ENCODE results near the gene NMNAT1. TPM values are rescaled to one million over a fixed set of nuclear protein-coding genes. Genes with fewer than 3 reads are reported as not detected.
A peak's percentile ranks its signal among the peaks of the same experiment; 100 is the strongest.

NMNAT1 gene
- total RNA-seq, 1 donor: 10.5 TPM

GRCh38 chr1:9905010-9905409 is 38.3 kb upstream of the NMNAT1 start:
- Histone ChIP-seq H2AFZ (ENCODE audit: low read length) (no peak overlapping the region), H3K4me3 (ENCODE audit: insufficient read depth, low read length) (no peak overlapping the region), H4K20me1 (ENCODE audit: insufficient read depth, low read length) (peaks cover 26% of the 10 kb centered on the region), H3K4me1 (ENCODE audit: insufficient read depth, low read length) (peaks cover 22% of the 10 kb centered on the region), H3K27me3 (ENCODE audit: insufficient read depth, low read length) (no peaks in the 10 kb centered on the region), H3K27ac (ENCODE audit: low read depth, low read length) (peak overlapping the region; percentile 25), H3K79me2 (ENCODE audit: insufficient read depth, low read length) (peaks cover 11% of the 10 kb centered on the region), H3K9me3 (ENCODE audit: low read depth, low read length) (no peaks in the 10 kb centered on the region), H3K36me3 (ENCODE audit: insufficient read depth, low read length) (no peaks in the 10 kb centered on the region), H3K4me2 (ENCODE audit: insufficient read depth, low read length) (peak overlapping the region; percentile 16)
- no peak for DNase-seq (ENCODE audit: insufficient read length, low spot score, missing footprints)
- TF ChIP-seq CTCF (IDR thresholded peaks at IDR 0.05; ENCODE audit: extremely low read depth, low read depth, low read length): no peak

- H3K27ac ChIP-seq (ENCODE audit: low read depth, low read length): no peak overlapping the region
- H4K20me1 ChIP-seq (ENCODE audit: insufficient read depth, low read length): peaks cover 26% of the 10 kb centered on the region
- no peak overlapping the region for H3K4me2 ChIP-seq (ENCODE audit: insufficient read depth, low read length)
- H3K4me3 ChIP-seq (ENCODE audit: insufficient read depth, low read length): no peak overlapping the region
- H3K27me3 ChIP-seq (ENCODE audit: insufficient read depth, low read length): no peaks in the 10 kb centered on the region
- peaks cover 24% of the 10 kb centered on the region for H3K4me1 ChIP-seq (ENCODE audit: insufficient read depth, low read length)
- no peaks in the 10 kb centered on the region for H3K9me3 ChIP-seq (ENCODE audit: low read depth, low read length)
- H3K36me3 ChIP-seq (ENCODE audit: insufficient read depth, low read length): no peaks in the 10 kb centered on the region
- TF ChIP-seq CTCF (IDR thresholded peaks at IDR 0.05; ENCODE audit: extremely low read depth, low read depth, low read length): no peak
- peaks cover 11% of the 10 kb centered on the region for H3K79me2 ChIP-seq (ENCODE audit: insufficient read depth, low read length)
- DNase-seq (ENCODE audit: insufficient read length, low spot score, missing footprints): no peak
- no peak overlapping the region for H2AFZ ChIP-seq (ENCODE audit: low read length)
Observed at GRCh38 chr1:9906466-9906865, 36.8 kb upstream of the NMNAT1 start.

GRCh38 chr1:9907441-9907840 is 35.8 kb upstream of the NMNAT1 start:
- Histone ChIP-seq H3K36me3 (ENCODE audit: insufficient read depth, low read length) (no peaks in the 10 kb centered on the region), H3K4me1 (ENCODE audit: insufficient read depth, low read length) (peaks cover 24% of the 10 kb centered on the region), H3K27me3 (ENCODE audit: insufficient read depth, low read length) (no peaks in the 10 kb centered on the region), H4K20me1 (ENCODE audit: insufficient read depth, low read length) (peaks cover 26% of the 10 kb centered on the region), H3K27ac (ENCODE audit: low read depth, low read length) (no peak overlapping the region), H3K79me2 (ENCODE audit: insufficient read depth, low read length) (peaks cover 9% of the 10 kb centered on the region), H3K4me2 (ENCODE audit: insufficient read depth, low read length) (no peak overlapping the region), H3K4me3 (ENCODE audit: insufficient read depth, low read length) (no peak overlapping the region), H3K9me3 (ENCODE audit: low read depth, low read length) (no peaks in the 10 kb centered on the region), H2AFZ (ENCODE audit: low read length) (no peak overlapping the region)
- no peak for DNase-seq (ENCODE audit: insufficient read length, low spot score, missing footprints)
- no peak for TF ChIP-seq CTCF (IDR thresholded peaks at IDR 0.05; ENCODE audit: extremely low read depth, low read depth, low read length)

GRCh38 chr1:9908871-9909233 is 34.4 kb upstream of the NMNAT1 start:
- H3K27ac ChIP-seq (ENCODE audit: low read depth, low read length): no peak overlapping the region
- H3K9me3 ChIP-seq (ENCODE audit: low read depth, low read length): no peaks in the 10 kb centered on the region

More at GRCh38 chr1:9908871-9909233, 34.4 kb upstream of the NMNAT1 start:
- H2AFZ ChIP-seq (ENCODE audit: low read length): peak overlapping the region; percentile 78
- peaks cover 24% of the 10 kb centered on the region for H3K4me1 ChIP-seq (ENCODE audit: insufficient read depth, low read length)
- peak overlapping the region; percentile 98 for H3K4me2 ChIP-seq (ENCODE audit: insufficient read depth, low read length)
- peak overlapping the region; percentile 79 for H3K4me3 ChIP-seq (ENCODE audit: insufficient read depth, low read length)
- peaks cover 9% of the 10 kb centered on the region for H3K79me2 ChIP-seq (ENCODE audit: insufficient read depth, low read length)
- no peaks in the 10 kb centered on the region for H3K36me3 ChIP-seq (ENCODE audit: insufficient read depth, low read length)
- H3K27me3 ChIP-seq (ENCODE audit: insufficient read depth, low read length): no peaks in the 10 kb centered on the region
- no peak for TF ChIP-seq CTCF (IDR thresholded peaks at IDR 0.05; ENCODE audit: extremely low read depth, low read depth, low read length)
- peaks cover 17% of the 10 kb centered on the region for H4K20me1 ChIP-seq (ENCODE audit: insufficient read depth, low read length)
- no peak for DNase-seq (ENCODE audit: insufficient read length, low spot score, missing footprints)
